Measurements from ENCODE around the gene C19orf12.

Gene C19orf12

GRCh38 chr19:29675650-29676186 is 39.3 kb downstream of the C19orf12 start:
- no peak overlapping the region for H3K27ac ChIP-seq
- TF ChIP-seq CTCF (IDR thresholded peaks at IDR 0.05) (no peak), ZFX (IDR thresholded peaks at IDR 0.05; ENCODE audit: borderline replicate concordance) (no peak)

DNA sequence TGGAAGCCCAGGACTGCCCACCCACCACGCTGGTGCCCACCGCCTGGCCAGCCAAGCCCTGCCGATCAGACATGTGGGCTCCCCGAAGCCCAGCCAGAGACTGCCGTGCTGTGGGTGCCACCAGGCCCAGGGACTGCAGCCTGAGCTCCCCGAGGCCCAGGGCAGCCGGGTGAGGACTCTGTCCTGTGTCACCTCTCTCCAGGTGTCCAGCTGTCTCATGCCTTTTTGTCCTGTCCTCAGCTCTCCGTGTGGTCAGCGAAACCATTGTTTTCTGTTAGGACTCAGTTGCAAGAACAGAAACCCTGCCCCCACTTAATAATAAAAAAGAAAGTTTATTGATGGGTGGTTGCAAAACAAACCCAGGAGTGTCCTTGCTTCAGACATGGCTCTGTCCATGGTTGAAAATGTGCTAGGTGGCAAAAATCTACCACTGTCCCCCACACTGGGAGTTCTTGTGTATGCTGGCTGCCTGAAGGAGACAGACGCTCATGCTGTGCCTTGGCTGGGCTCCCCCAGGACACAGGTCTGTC is 39.9 kb downstream of the C19orf12 start:
- TF ChIP-seq ZFX (IDR thresholded peaks at IDR 0.05; ENCODE audit: borderline replicate concordance) (no peak), CTCF (IDR thresholded peaks at IDR 0.05) (no peak)
- no peak overlapping the region for H3K27ac ChIP-seq

DNA sequence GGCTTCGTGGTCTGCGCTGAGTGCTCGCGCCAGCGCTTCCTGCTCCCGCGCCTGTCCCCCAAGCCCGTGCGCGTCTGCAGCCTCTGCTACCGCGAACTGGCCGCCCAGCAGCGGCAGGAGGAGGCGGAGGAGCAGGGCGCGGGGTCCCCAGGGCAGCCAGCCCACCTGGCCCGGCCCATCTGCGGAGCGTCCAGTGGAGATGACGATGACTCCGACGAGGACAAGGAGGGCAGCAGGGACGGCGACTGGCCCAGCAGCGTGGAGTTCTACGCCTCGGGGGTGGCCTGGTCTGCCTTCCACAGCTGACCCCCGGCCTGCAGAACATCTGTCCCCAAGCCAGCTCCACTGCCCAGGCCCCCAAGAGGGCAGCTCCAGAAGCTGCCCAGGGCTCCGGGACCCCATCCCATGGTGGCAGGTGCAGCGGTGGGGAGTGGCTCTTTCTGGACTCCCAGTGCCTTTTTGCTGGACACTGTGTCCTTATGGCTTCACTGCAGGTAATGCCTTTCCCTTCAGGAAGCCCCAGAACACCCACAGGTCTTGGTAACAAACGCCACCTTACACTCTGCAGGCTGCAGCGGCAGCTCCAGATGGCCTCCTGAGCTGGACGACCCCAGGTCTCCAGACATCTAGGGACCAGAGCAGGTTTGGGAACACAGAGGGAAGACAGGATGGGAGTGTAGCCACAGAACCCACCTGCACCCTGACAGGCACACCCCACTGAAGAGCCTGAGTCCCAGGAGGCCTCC is 40.5 kb downstream of the C19orf12 start:
- H3K27ac ChIP-seq: no peak overlapping the region
- TF ChIP-seq CTCF (IDR thresholded peaks at IDR 0.05) (no peak), ZFX (IDR thresholded peaks at IDR 0.05; ENCODE audit: borderline replicate concordance) (no peak)

GRCh38 chr19:29673451-29674371 is 41.4 kb downstream of the C19orf12 start:
- no peak overlapping the region for H3K27ac ChIP-seq
- TF ChIP-seq CTCF (IDR thresholded peaks at IDR 0.05) (no peak), ZFX (IDR thresholded peaks at IDR 0.05; ENCODE audit: borderline replicate concordance) (no peak)

GRCh38 chr19:29672933-29673336 is 42.1 kb downstream of the C19orf12 start:
- TF ChIP-seq ZFX (IDR thresholded peaks at IDR 0.05; ENCODE audit: borderline replicate concordance): no peak
- no peak for TF ChIP-seq CTCF (IDR thresholded peaks at IDR 0.05)
- no peak overlapping the region for H3K27ac ChIP-seq

DNA sequence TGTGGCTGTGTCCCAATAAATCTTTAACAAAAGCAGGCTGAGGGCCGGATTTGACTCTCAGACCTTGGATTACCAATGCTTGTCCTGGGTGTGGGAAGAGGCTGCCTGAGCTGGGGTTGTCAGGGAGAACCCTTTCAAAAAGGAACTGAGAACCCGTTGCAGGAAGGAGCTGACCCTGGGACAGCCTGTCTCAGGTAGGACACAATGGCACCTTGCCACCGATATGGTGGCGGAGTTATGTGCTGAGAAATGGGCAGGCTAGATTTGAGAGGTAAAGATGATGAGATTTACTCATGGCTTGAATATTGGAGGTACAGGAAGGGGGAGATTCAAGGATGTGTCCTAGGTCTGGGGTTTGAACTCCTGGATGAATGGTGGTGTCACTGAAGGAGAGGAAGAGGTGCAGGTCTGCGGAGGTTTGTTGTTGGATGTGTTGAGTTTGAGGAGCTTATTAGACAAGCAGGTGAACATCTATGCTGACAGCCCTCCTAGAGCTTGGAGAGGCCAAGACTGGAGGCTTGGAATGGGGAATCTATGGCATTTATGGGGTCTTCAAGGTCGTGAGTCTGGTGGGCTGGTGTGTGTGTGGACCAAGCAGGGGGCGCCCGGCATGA is 42.6 kb downstream of the C19orf12 start:
- H3K27ac ChIP-seq: no peak overlapping the region

More for the DNA sequence above, 42.6 kb downstream of the C19orf12 start:
- TF ChIP-seq ZFX (IDR thresholded peaks at IDR 0.05; ENCODE audit: borderline replicate concordance) (no peak), CTCF (IDR thresholded peaks at IDR 0.05) (no peak)

All from 22Rv1 (cell line).